Liver (tissue), 3 donors: ENCODE results near the gene VWF.

Experiments
- GABPA ChIP-seq, 2 donors: IDR thresholded peaks in 1 of 2; conservative IDR thresholded peaks in 1 of 2; 2 replicates each; pipeline ENCODE4 v1.6.1; 2016; ENCODE audit warnings: antibody characterized with exemption in 2 of 2, mild to moderate bottlenecking in 1 of 2, moderate library complexity in 1 of 2
- JUND ChIP-seq, 2 donors: IDR thresholded peaks; 2 replicates each; pipeline ENCODE4 v1.6.1; 2016; ENCODE audit warnings: antibody characterized with exemption in 2 of 2
- YY1 ChIP-seq: IDR thresholded peaks from 2 replicates; pipeline ENCODE4 v1.6.1; 2016; ENCODE audit warnings: antibody characterized with exemption, mild to moderate bottlenecking
- TF ChIP-seq, protein P1 (sequence below): fragments of 150-350 bp; IDR thresholded peaks from 2 replicates; pipeline ENCODE4 v1.5.1; 2017; ENCODE audit warnings: improper control_type of control experiment, low read depth, low read length; ENCODE audit not compliant: missing input control
- donor health status: healthy.
- donor health status: healthy.

DNA sequence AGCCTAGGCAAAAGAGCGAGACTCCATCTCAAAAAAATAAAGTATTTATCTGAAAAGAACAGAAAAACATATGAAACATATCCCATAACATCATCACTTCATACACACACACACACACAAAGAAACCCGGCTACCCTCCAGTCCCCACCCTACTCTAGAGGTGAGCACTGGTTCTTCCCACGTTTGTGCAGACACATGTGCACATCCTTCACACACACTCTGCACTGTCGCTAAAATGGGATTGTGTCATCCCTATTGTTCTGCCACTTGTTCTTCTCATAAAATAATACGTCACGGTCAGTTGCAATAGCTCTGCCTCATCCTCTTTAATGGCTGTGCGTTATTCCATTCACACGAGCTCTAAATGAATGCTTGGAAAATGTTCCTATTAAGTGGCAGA, 93.5 kb downstream of the VWF start:
- TF ChIP-seq, protein P1, sequence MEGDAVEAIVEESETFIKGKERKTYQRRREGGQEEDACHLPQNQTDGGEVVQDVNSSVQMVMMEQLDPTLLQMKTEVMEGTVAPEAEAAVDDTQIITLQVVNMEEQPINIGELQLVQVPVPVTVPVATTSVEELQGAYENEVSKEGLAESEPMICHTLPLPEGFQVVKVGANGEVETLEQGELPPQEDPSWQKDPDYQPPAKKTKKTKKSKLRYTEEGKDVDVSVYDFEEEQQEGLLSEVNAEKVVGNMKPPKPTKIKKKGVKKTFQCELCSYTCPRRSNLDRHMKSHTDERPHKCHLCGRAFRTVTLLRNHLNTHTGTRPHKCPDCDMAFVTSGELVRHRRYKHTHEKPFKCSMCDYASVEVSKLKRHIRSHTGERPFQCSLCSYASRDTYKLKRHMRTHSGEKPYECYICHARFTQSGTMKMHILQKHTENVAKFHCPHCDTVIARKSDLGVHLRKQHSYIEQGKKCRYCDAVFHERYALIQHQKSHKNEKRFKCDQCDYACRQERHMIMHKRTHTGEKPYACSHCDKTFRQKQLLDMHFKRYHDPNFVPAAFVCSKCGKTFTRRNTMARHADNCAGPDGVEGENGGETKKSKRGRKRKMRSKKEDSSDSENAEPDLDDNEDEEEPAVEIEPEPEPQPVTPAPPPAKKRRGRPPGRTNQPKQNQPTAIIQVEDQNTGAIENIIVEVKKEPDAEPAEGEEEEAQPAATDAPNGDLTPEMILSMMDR: no peak
- no peak for TF ChIP-seq JUND (IDR thresholded peaks at IDR 0.05)
- TF ChIP-seq GABPA (IDR thresholded peaks at IDR 0.05 in 1 of 2, conservative IDR thresholded peaks at IDR 0.05 in 1 of 2): no peak
- TF ChIP-seq YY1: no peak
